Uterus (tissue), 2 donors: Measurements from ENCODE around the gene PRDX4.

Source experiments
- POLR2A ChIP-seq, 2 donors: fragments of 450-650 bp; IDR thresholded peaks; one replicate each; pipeline ENCODE4 v1.6.1; 2016; ENCODE audit warnings: antibody characterized with exemption in 2 of 2, mild to moderate bottlenecking in 1 of 2, moderate library complexity in 1 of 2
- TF ChIP-seq, protein P1 (sequence below), 4 experiments: fragments of 200-600 bp in 2 of 4; fragments of 450-650 bp in 2 of 4; sonication (generic) in 2 of 4; IDR thresholded peaks; one replicate each; pipeline ENCODE4 v1.5.1; 2016 to 2019; ENCODE audit warnings: antibody characterized with exemption in 4 of 4, mild to moderate bottlenecking in 2 of 4, moderate library complexity in 1 of 4

DNA sequence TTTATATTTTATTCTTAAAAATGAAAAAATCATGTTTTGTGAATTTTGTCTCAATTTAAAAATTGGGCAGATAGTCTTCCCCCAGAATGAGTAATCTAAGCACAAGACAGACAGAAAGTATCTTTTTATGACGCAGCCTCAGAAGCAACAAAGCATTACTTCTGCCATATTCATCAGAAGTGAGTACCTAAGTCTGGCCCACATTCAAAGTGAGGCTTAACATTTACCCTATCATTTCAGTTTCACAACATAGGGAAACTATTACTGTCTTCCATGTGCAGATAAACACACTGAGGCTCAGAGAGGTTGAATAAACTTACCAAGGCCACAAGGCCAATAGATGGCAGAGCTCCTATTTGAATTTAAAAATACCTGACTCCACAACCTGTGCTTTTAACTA, 4.4 kb upstream of the PRDX4 start:
- TF ChIP-seq, protein P1, sequence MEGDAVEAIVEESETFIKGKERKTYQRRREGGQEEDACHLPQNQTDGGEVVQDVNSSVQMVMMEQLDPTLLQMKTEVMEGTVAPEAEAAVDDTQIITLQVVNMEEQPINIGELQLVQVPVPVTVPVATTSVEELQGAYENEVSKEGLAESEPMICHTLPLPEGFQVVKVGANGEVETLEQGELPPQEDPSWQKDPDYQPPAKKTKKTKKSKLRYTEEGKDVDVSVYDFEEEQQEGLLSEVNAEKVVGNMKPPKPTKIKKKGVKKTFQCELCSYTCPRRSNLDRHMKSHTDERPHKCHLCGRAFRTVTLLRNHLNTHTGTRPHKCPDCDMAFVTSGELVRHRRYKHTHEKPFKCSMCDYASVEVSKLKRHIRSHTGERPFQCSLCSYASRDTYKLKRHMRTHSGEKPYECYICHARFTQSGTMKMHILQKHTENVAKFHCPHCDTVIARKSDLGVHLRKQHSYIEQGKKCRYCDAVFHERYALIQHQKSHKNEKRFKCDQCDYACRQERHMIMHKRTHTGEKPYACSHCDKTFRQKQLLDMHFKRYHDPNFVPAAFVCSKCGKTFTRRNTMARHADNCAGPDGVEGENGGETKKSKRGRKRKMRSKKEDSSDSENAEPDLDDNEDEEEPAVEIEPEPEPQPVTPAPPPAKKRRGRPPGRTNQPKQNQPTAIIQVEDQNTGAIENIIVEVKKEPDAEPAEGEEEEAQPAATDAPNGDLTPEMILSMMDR (IDR thresholded peaks at IDR 0.05) = no peak
- no peak for TF ChIP-seq POLR2A (IDR thresholded peaks at IDR 0.05)
